ENCODE measurements around the gene CASP10.

- TF ChIP-seq, protein P1, sequence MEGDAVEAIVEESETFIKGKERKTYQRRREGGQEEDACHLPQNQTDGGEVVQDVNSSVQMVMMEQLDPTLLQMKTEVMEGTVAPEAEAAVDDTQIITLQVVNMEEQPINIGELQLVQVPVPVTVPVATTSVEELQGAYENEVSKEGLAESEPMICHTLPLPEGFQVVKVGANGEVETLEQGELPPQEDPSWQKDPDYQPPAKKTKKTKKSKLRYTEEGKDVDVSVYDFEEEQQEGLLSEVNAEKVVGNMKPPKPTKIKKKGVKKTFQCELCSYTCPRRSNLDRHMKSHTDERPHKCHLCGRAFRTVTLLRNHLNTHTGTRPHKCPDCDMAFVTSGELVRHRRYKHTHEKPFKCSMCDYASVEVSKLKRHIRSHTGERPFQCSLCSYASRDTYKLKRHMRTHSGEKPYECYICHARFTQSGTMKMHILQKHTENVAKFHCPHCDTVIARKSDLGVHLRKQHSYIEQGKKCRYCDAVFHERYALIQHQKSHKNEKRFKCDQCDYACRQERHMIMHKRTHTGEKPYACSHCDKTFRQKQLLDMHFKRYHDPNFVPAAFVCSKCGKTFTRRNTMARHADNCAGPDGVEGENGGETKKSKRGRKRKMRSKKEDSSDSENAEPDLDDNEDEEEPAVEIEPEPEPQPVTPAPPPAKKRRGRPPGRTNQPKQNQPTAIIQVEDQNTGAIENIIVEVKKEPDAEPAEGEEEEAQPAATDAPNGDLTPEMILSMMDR (IDR thresholded peaks at IDR 0.05): no peak
- TF ChIP-seq EP300 (IDR thresholded peaks at IDR 0.05) (no peak), POLR2AphosphoS5 (IDR thresholded peaks at IDR 0.05) (peak in 1 of 3 donors; percentile 23)
Measured at GRCh38 chr2:201180010-201180409, 2.9 kb upstream of the CASP10 start.

Data from stomach (tissue), 4 donors.